Liver (tissue), 3 donors: Measurements from ENCODE around the gene LAMTOR2.

Source experiments
- CTCF ChIP-seq: fragments of 150-350 bp; IDR thresholded peaks from 2 replicates; pipeline ENCODE4 v1.5.1; 2017; ENCODE audit warnings: improper control_type of control experiment, low read depth, low read length; ENCODE audit not compliant: missing input control
- GABPA ChIP-seq, 2 donors: IDR thresholded peaks in 1 of 2; conservative IDR thresholded peaks in 1 of 2; 2 replicates each; pipeline ENCODE4 v1.6.1; 2016; ENCODE audit warnings: antibody characterized with exemption in 2 of 2, mild to moderate bottlenecking in 1 of 2, moderate library complexity in 1 of 2
- HNF4A ChIP-seq, 2 donors: conservative IDR thresholded peaks; 2 replicates each; pipeline ENCODE4 v1.6.1; 2016; ENCODE audit warnings: antibody characterized with exemption in 2 of 2, mild to moderate bottlenecking in 2 of 2
- MAX ChIP-seq: IDR thresholded peaks from 2 replicates; pipeline ENCODE4 v1.6.1; 2016; ENCODE audit warnings: antibody characterized with exemption
- NR2F2 ChIP-seq: IDR thresholded peaks from 2 replicates; pipeline ENCODE4 v1.6.1; 2016; ENCODE audit warnings: antibody characterized with exemption
- RXRA ChIP-seq, 2 donors: IDR thresholded peaks; 2 replicates each; pipeline ENCODE4 v1.6.1; 2017 to 2018; ENCODE audit warnings: antibody characterized with exemption in 2 of 2, mild to moderate bottlenecking in 1 of 2
- ZBTB33 ChIP-seq: IDR thresholded peaks from 2 replicates; pipeline ENCODE4 v1.6.1; 2016; ENCODE audit warnings: antibody characterized with exemption
- donor health status: healthy.
- donor health status: healthy.

- no peak for TF ChIP-seq MAX
- no peak for TF ChIP-seq CTCF
- no peak for TF ChIP-seq ZBTB33
- no peak for TF ChIP-seq HNF4A (conservative IDR thresholded peaks at IDR 0.05)
- no peak for TF ChIP-seq NR2F2
- no peak for TF ChIP-seq RXRA (IDR thresholded peaks at IDR 0.05)
- TF ChIP-seq GABPA (IDR thresholded peaks at IDR 0.05 in 1 of 2, conservative IDR thresholded peaks at IDR 0.05 in 1 of 2), result no peak
Observed at GRCh38 chr1:156100205-156100995, 45.8 kb downstream of the LAMTOR2 start.
